Activated CD8-positive, alpha-beta memory T cell treated with anti-CD3 and anti-CD28 coated beads for 36 hours (primary cell): ENCODE measurements around the gene CFAP210. TPM values are rescaled to one million over a fixed set of nuclear protein-coding genes. Genes with fewer than 3 reads are reported as not detected.

Source experiments
- CTCF ChIA-PET: fragments of 350-600 bp; sonication (Branson Sonifier 250); formaldehyde crosslinking; loops from one replicate; lab custom pipeline; 2021; ENCODE audit warnings: antibody characterized with exemption; lab: Charles Lee
- POLR2A ChIA-PET: fragments of 350-600 bp; sonication (Branson Sonifier 250); formaldehyde crosslinking; loops from one replicate; lab custom pipeline; 2021; ENCODE audit warnings: antibody characterized with exemption; lab: Charles Lee
- total RNA-seq, 2 experiments: library from RNA; stranded (reverse); gene quantifications; one replicate each; pipeline ENCODE4 v1.2.3, GENCODE V29; 2021

CFAP210 gene
- total RNA-seq, 2 experiments from 2014 or later = 0.50 to 0.63 TPM

DNA sequence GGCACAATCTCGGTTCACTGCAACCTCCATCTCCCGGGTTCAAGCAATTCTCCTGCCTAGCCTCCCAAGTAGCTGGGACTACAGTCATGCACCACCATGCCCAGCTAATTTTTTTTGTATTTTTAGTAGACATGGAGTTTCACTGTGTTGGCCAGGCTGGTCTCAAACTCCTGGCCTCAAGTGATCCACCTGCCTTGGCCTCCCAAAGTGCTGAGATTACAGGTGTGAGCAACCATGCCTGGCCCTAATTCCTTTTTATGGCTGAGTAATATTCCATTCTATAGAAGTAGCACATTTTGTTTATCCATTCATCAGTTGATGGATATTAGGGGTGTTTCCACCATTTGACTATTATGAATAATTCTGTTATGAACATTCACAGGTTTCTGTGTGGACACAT, 9.5 kb downstream of the CFAP210 start:
- ChIA-PET POLR2A (interaction anchor here (0.7 kb wide), 1 partner anchor 59 kb away, joined by 3 read pairs; no protein-coding TSS in a partner anchor), CTCF (interaction anchor here (1.8 kb wide), 1 partner anchor 9 kb away, joined by 10 read pairs; the partner anchor contains the start of genes CFAP210 and PHOSPHO2)

DNA sequence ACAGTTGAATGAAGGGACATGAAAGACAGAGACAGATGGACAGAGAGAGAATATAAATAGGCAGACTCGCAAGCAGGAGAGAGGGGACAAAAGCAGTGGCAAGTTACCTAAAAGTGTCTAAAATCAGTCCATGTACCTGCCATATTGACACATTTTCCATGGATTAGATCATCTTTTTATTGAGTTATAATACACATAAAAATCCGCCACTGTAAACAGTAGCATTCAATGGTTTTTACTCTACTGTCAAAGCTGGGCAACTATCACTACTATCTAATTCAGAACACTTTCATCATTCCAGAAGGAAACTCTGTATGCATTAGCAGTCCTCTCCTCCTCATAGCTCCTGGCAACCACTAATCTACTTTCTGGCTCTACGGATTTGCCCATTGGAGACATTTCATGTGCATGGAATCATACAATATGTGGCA, 10.1 kb downstream of the CFAP210 start:
- ChIA-PET CTCF (interaction anchor here (1.8 kb wide), 1 partner anchor 9 kb away, joined by 10 read pairs; the partner anchor contains the start of genes CFAP210 and PHOSPHO2), POLR2A (interaction anchor here (0.5 to 0.7 kb wide), 2 partner anchors 59 to 117 kb away, joined by 3 to 4 read pairs; no protein-coding TSS in a partner anchor)

DNA sequence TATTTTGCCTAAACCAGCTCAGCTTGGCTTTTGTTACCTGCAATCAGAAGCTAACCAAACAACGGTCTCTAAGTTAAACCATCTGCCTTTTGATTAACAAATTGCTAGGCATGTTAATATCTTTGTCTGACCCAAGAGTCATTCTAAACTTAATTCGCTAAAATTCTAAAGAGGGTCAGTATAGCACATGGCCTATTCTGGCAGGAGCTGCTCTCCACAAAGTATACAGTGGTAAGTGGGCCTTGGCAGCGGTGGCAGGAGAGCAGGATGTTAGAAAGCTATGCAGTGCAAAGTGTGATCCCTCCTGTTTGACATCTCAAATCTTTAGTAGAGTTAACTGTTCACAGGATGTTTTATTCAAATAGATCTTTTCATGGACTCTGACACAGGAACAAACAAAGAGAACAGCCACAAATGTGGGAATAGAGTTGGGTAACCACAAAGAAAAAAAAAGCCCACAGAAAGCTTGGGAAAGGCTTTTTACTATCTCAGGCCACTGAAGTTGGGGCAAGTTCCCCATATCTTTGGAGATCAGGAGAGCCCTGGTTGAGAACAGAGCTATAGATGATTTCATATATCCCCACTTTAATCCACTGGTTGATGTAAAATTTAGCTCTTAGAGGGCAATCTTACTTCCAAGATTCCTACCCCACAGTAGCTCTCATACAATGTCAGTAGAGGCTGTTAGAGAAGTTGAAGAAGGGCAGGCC, 10.6 kb downstream of the CFAP210 start:
- ChIA-PET CTCF (interaction anchor here (1.8 kb wide), 1 partner anchor 10 kb away, joined by 10 read pairs; the partner anchor contains the start of genes CFAP210 and PHOSPHO2), POLR2A (interaction anchor here (0.5 to 1.0 kb wide), 3 partner anchors 40 to 118 kb away, joined by 3 to 4 read pairs (median 4); no protein-coding TSS in a partner anchor)

DNA sequence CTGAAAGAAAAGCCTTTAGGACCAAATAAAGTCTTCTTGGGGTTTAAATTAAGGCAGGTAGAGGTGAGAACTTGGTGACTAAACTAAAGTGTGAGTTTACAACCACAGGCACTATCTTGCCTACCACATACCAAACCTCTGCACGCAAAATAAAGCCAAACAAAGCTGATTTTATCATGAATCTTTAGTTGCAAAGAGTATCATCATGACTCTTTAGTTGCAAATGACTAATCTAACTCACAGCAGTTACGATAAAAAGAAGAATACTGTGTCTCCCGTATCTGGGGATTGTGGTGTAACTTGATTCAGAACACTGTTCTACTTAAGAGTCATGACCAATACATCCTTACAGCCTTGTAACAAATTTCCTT, 11.2 kb downstream of the CFAP210 start:
- CTCF ChIA-PET = interaction anchor here (1.8 kb wide), 1 partner anchor 10 kb away, joined by 10 read pairs; the partner anchor contains the start of genes CFAP210 and PHOSPHO2
- POLR2A ChIA-PET = interaction anchor here (0.6 to 1.0 kb wide), 2 partner anchors 39 to 119 kb away, joined by 3 to 4 read pairs; no protein-coding TSS in a partner anchor

DNA sequence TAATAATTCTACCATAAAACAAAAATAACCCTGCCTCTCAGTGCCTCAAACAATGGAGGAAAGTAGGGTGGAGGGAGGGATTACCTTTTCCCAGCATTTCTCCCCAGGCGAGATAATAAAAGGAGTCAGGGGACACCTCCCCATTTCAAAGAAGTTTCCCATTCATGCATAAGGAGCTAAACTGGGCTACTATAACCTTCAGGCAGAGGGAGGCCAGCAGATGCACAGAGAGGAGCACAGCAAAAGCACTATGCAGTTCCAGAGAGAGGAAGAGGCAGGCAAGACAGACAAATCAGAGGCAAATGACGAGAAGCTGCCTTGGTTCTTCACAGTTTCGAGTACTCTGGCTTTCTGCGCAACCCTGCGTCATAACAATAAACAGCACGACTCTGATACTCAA, 17.4 kb downstream of the CFAP210 start:
- ChIA-PET POLR2A (no interaction called here), CTCF (interaction anchor here (0.6 kb wide), 1 partner anchor 143 kb away, joined by 5 read pairs; no protein-coding TSS in a partner anchor)

DNA sequence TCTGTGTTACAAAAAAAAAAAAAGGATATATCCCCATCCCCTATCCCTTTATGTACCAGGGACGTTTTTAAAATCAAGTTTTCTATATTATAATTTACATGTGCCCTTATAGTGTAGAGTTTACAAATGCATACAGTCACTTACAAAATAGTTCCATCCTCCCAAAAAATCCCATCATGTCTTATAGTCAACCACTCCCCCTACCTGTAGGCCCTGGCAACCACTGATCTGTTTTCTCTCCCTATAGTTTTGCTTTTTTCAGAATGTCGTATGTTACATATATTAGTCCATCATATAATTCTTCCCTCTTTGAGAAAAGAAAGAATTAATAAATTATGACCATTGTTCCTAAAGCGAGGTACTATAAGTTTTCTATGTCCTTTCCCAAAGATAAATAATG, 17.8 kb downstream of the CFAP210 start:
- ChIA-PET CTCF (interaction anchor here (0.6 kb wide), 1 partner anchor 143 kb away, joined by 5 read pairs; no protein-coding TSS in a partner anchor), POLR2A (no interaction called here)

DNA sequence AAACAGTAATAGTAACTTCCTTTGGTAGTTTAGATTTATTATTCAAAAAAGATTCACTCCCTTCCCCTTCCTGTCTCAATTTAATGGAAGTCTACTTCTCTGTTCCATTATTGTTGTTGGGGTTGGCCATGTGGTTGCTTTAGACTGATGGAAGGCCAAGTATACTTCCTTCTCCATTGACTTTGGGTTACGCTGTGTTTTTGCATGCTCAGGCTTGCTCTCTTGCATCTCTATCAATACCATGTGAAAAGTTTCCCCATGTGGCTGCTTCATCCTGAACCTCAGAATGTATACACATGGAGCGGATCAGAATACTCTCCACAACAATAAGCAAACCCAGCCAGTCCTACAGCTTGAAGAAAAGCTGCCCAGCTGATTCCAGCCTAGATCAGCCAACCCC, 20.3 kb downstream of the CFAP210 start:
- CTCF ChIA-PET = no interaction called here
- POLR2A ChIA-PET = no interaction called here

DNA sequence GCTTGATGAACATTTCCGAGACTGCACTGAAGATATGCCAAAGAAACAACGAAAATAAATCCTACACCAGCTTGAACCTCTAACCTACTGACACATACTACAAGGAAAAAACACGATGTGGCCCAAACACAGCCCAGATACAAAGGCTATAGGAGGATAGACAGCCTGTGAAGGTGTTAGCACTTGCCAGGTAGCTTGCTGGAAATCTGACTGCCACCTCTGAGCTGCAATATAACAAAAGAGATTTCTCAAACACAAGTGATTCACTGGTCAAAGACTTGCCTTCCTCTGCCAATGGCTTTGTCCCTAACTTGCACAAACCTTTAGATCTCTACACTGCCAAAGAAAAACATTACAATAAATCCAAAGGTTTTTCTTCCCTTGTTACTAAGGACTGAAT, 21.1 kb downstream of the CFAP210 start:
- ChIA-PET POLR2A (no interaction called here), CTCF (no interaction called here)

DNA sequence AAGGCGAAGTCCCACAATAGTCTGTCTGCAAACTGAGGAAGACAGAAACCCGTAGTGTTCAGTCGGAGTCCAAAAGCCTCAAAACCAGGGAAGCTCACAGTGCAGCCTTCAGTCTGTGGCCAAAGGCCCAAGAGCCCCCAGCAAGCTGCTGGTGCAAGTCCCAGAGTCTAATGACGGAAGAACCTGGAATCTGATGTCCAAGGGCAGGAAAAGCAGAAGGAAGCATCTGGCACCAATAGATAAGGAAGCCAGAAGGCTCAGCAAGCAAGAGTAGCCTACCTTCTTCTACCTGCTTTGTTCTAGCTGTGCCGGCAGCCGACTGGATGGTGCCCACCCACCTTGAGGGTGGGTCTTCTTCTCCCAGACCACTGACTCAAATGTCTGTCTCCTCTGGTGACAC, 21.8 kb downstream of the CFAP210 start:
- POLR2A ChIA-PET = no interaction called here
- CTCF ChIA-PET = no interaction called here

DNA sequence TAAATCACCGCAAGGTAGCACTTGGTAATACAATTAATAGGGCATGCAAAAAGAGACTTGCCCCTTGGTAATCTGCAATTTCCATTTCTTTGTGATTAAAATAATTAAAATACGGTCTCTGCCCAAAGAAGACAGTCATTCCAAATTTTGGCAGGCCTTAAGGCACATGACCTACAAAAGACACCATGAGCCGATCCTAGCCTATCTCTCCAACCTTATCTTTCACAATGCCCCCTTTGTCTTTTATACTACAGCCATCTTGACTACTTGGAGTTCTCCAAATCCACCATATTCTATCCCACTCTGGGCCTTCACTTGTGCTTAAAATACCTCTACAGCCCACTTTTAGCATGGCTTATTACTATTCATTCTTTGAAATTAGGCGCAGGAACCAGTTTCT, 23.3 kb downstream of the CFAP210 start:
- ChIA-PET CTCF (no interaction called here), POLR2A (no interaction called here)

DNA sequence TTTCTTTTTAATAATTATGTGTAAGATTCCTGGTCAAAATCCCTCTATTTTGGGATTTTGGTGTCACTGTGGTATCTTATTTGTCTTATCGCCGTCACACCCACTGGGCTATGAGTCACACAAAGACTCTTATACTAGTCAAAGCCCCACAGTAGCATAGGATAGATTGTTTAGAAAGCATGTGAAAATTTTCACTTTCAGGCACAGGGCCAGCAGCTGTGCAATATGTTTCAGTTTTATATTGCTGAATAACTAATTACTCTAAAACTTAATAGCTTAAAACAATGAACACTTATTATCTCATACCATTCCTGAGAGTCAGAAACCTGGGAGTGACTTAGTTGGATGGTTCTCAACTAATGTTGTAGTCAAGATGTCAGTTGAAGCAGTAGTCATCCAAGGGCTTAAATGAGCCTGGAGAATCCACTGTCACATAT, 24.0 kb downstream of the CFAP210 start:
- ChIA-PET CTCF (interaction anchor here (0.5 kb wide), 1 partner anchor 183 kb away, joined by 4 read pairs; no protein-coding TSS in a partner anchor), POLR2A (no interaction called here)

DNA sequence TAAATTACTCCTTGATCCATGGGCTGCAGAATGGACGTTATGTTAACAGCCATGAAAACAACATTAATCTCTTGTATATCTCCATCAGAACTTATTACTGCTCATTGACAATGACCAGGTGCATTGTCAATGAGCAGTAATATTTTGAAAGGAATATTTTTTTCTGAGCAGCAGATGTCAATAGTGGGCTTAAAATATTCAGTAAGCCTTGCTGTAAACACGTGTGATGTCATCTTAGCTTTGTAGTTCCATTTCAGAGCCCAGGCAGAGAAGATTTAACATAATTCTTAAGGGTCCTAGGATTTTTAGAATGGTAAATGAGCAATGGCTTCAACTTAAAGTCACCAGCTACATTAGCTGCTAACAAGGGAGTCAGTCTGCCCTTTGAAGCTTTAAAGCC, 26.6 kb downstream of the CFAP210 start:
- ChIA-PET CTCF (interaction anchor here (0.7 kb wide), 1 partner anchor 34 kb away, joined by 3 read pairs; no protein-coding TSS in a partner anchor), POLR2A (no interaction called here)

DNA sequence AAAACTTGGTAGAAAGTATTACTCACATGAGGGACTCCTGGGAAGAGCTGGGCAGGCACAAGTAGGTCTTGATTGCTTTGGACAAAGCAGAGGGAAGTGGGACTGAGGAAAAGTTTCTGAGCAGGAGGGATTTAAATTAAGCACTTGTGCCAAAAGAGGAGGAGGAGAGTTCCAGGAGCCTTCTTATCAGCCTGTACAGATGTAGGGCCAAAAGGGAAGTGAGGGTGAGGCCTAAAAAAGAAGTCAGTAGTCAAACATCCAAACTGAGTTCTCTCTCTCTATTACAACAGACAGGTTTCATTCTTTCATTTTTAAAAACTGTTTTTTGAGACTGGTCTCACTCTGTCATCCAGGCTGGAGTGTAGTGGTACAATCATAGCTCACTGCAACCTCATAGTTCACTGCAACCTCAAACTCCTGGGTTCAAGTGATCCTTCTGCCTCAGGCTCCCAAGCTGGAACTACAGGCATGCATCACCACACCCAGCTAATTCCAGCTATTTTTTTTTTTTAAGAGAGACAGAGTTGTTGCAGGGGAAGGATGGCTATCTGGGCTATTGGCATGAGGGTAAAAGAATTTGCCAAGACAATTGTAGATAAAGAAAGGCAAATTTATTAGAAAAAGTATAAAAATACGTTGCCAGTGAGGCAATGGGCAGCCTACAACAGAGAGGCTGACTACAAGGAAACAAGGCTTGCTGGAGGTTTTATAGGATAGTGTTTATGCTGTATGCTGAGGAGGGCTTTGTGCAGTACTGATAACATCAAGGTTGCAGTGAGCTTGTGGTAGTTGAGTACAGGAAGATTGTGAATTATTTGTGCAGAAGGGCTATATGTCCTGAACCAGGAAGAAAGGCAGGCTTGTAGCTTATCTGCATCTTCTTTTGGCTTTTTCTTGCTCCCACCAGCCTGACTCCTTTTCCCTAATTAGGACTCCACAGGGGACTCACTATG, 29.0 kb downstream of the CFAP210 start:
- CTCF ChIA-PET = interaction anchor here (0.6 kb wide), 1 partner anchor 141 kb away, joined by 4 read pairs; no protein-coding TSS in a partner anchor

DNA sequence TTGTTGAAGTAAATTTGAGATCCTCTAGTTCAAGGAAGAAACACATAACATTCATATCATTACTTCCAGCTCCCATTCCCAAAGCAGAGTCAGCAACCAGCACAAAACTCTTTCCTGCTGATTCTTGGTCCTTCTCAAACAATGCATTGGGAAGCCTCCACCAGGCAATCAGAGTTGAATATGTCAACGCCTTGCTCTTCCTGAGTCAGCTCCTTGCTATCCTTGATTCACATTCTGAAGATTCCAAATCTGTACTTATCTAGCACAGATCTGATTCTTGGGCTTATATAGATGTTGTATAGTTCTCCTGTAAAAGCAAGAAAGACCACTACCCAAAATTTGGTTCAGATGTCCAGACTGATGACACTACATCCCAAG, 29.6 kb downstream of the CFAP210 start:
- ChIA-PET CTCF (no interaction called here), POLR2A (no interaction called here)

More for the DNA sequence above, 29.0 kb downstream of the CFAP210 start:
- POLR2A ChIA-PET = no interaction called here

DNA sequence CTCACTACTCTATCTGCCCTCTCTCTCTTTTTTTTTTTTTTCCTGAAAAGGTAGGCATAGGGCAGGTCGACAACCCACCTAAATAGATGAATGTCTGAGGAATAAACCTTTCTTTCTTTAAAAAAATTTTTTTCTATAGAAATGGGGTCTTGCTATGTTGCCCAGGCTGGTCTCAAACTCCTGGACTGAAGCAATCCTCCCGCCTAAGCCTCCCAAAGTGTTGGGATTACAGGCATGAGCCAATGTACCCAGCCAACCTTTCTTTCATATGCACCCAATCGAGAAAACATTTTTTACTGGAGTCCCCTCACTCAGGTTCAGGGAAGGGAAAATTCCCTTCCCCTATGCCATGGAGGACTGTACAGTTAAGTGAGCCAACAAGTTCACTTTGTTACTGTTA, 31.0 kb downstream of the CFAP210 start:
- CTCF ChIA-PET = no interaction called here
- POLR2A ChIA-PET = no interaction called here

DNA sequence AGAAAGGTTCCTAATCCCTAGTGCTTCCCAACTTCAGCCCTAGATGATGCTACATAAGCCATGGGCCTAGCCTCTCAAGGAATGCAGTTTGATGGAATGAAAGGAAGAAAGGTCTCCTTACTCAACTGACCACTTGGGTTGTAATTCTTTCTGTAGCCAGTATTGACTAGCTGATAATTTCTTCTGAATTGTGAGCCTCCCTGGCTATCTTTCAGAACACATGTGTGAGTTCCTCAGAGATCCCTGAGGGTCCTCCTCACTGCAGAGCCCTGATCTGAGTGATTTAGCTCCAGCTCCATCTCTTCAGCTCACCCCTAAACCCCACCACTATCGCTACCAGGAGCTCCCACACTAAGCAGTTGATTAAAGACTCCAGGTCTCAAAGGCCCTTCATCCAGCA, 31.5 kb downstream of the CFAP210 start:
- POLR2A ChIA-PET = no interaction called here
- CTCF ChIA-PET = no interaction called here

DNA sequence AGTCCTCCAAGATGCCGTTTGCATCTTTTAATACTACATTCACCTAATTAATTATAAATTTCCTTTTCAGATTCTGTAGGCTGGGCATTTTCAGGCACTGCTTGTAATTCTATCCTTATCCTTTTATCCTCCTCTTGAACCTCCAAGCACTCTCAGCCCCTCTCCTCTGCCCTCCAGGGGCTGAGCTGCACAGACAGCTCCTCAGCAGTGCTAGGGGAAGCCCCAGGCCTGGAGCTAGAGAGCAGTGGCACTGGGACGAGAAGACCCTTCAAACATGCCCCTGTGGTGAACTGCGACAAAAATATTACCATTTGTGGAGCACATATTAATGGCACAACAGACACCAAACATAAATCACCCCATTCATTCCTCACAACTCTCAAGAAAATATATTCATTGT, 32.9 kb downstream of the CFAP210 start:
- CTCF ChIA-PET = no interaction called here
- POLR2A ChIA-PET = no interaction called here

DNA sequence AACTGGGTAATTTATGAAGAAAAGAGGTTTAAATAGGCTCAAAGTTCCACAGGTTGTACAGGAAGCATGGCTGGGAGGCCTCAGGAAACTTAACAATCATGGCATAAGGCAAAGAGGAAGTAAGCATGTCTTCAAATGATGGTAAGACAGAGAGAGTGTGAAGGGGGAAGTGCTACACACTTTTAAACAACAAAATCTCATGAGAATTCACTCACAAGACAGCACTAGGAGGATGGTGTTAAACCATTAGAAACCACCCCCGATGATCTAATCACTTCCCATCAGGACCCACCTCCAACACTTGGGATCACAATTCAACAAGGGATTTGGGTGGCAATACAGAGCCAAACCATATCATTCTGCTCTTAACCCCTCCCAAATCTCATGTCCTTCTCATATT, 34.9 kb downstream of the CFAP210 start:
- POLR2A ChIA-PET = interaction anchor here (0.5 kb wide), 1 partner anchor 365 kb away, joined by 9 read pairs; no protein-coding TSS in a partner anchor
- CTCF ChIA-PET = no interaction called here

DNA sequence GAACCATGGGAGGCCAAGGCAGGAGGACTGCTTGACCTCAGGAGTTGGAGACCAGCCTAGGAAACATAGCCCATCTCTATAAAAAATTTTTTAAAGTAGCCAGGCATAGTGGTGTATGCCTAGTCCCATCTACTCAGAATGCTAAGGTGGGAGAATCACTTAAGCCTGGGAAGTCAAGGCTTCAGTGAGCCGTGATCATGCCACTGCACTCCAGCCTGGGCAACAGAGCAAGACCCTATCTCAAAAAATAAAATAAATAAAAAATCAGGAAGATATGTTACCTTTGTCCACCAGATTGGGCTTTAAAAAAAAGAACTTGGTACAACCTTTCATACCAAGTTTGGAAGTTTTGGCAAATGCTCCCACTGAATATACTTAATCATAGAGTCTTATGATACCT, 35.3 kb downstream of the CFAP210 start:
- ChIA-PET CTCF (no interaction called here), POLR2A (interaction anchor here (0.5 kb wide), 1 partner anchor 365 kb away, joined by 9 read pairs; no protein-coding TSS in a partner anchor)
